Osteoblast (primary cell): Measurements from ENCODE around the gene MALRD1. TPM values are rescaled to one million over a fixed set of nuclear protein-coding genes. Genes with fewer than 3 reads are reported as not detected.

Experiments used
- DNase-seq: peaks from one replicate; pipeline ENCODE4 v3.0.0; 2011; ENCODE audit warnings: low spot score, mixed read lengths; ENCODE audit not compliant: insufficient read length; ENCODE audit errors: missing footprints
- H2AFZ ChIP-seq: 2 replicates; pipeline ENCODE4 v1.6.0; 2011; ENCODE audit warnings: mild to moderate bottlenecking, low read length
- H3K27ac ChIP-seq: 2 replicates; pipeline ENCODE4 v1.5.1; 2011; ENCODE audit warnings: mild to moderate bottlenecking, low read depth, low read length, moderate library complexity
- H3K27me3 ChIP-seq: 2 replicates; pipeline ENCODE4 v1.6.0; 2012; ENCODE audit warnings: mild to moderate bottlenecking, control low read depth, inconsistent platforms, low read length, moderate library complexity; ENCODE audit not compliant: insufficient read depth
- H3K36me3 ChIP-seq: 2 replicates; pipeline ENCODE4 v1.5.1; 2011; ENCODE audit warnings: mild to moderate bottlenecking, low read length, control low read depth, moderate library complexity; ENCODE audit not compliant: insufficient read depth
- H3K4me1 ChIP-seq: 2 replicates; pipeline ENCODE4 v1.5.1; 2011; ENCODE audit warnings: mild to moderate bottlenecking, low read length, control low read depth, moderate library complexity; ENCODE audit not compliant: insufficient read depth
- H3K4me2 ChIP-seq: 2 replicates; pipeline ENCODE4 v1.6.0; 2011; ENCODE audit warnings: mild to moderate bottlenecking, low read length; ENCODE audit not compliant: insufficient read depth
- H3K4me3 ChIP-seq: fragments of 200-600 bp; sonication (generic); 3 replicates; pipeline ENCODE4 v1.5.1; 2012; ENCODE audit warnings: mild to moderate bottlenecking, low read length, inconsistent platforms; ENCODE audit not compliant: insufficient read depth
- H3K79me2 ChIP-seq: 2 replicates; pipeline ENCODE4 v1.6.0; 2012; ENCODE audit warnings: mild to moderate bottlenecking, low read length, control low read depth, inconsistent platforms; ENCODE audit not compliant: insufficient read depth
- H3K9me3 ChIP-seq: 2 replicates; pipeline ENCODE4 v1.5.1; 2011; ENCODE audit warnings: low read depth, low read length, control low read depth
- H4K20me1 ChIP-seq: 2 replicates; pipeline ENCODE4 v1.6.0; 2012; ENCODE audit warnings: mild to moderate bottlenecking, low read length, control low read depth; ENCODE audit not compliant: insufficient read depth
- total RNA-seq: library from RNA; depleted of rRNA; stranded (reverse); fragments of >200 nt; gene quantifications from 2 replicates; pipeline ENCODE4 v1.2.3, GENCODE V29; 2012
- TF ChIP-seq, protein P1 (sequence below): IDR thresholded peaks from 2 replicates; pipeline ENCODE4 v1.5.1; 2011; ENCODE audit warnings: mild to moderate bottlenecking, low read depth, low read length, moderate library complexity; ENCODE audit errors: extremely low read depth

The MALRD1 gene
- total RNA-seq, 1 donor = 2.9 TPM

DNA sequence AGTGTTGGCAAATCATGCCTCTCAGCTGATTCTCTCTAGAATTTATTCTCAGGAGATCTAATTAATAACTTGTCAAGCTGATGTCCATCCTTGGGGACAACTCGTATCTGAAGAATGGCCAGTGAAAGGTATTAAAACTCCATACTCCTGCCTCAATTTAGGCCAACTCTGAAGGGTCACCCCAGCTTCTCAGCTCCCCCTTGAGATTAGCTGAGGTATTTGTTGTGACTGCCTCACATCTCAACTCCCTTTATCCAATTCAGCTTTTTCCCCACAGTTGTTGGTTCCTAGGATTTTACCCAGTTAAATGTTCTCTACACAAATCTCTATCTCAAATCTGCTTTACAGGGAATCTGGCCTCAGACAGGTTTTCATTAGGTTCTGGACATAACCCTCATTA lies 182.4 kb downstream of the MALRD1 start:
- H3K27ac ChIP-seq = no peak overlapping the region
- no peaks in the 10 kb centered on the region for H3K9me3 ChIP-seq
- H3K4me3 ChIP-seq = no peak overlapping the region
- TF ChIP-seq, protein P1, sequence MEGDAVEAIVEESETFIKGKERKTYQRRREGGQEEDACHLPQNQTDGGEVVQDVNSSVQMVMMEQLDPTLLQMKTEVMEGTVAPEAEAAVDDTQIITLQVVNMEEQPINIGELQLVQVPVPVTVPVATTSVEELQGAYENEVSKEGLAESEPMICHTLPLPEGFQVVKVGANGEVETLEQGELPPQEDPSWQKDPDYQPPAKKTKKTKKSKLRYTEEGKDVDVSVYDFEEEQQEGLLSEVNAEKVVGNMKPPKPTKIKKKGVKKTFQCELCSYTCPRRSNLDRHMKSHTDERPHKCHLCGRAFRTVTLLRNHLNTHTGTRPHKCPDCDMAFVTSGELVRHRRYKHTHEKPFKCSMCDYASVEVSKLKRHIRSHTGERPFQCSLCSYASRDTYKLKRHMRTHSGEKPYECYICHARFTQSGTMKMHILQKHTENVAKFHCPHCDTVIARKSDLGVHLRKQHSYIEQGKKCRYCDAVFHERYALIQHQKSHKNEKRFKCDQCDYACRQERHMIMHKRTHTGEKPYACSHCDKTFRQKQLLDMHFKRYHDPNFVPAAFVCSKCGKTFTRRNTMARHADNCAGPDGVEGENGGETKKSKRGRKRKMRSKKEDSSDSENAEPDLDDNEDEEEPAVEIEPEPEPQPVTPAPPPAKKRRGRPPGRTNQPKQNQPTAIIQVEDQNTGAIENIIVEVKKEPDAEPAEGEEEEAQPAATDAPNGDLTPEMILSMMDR = no peak
- no peaks in the 10 kb centered on the region for H3K36me3 ChIP-seq
- no peak overlapping the region for H2AFZ ChIP-seq
- no peak for DNase-seq
- no peaks in the 10 kb centered on the region for H3K27me3 ChIP-seq
- H3K79me2 ChIP-seq = no peaks in the 10 kb centered on the region
- no peak overlapping the region for H3K4me2 ChIP-seq
- H4K20me1 ChIP-seq = no peaks in the 10 kb centered on the region
- no peaks in the 10 kb centered on the region for H3K4me1 ChIP-seq

DNA sequence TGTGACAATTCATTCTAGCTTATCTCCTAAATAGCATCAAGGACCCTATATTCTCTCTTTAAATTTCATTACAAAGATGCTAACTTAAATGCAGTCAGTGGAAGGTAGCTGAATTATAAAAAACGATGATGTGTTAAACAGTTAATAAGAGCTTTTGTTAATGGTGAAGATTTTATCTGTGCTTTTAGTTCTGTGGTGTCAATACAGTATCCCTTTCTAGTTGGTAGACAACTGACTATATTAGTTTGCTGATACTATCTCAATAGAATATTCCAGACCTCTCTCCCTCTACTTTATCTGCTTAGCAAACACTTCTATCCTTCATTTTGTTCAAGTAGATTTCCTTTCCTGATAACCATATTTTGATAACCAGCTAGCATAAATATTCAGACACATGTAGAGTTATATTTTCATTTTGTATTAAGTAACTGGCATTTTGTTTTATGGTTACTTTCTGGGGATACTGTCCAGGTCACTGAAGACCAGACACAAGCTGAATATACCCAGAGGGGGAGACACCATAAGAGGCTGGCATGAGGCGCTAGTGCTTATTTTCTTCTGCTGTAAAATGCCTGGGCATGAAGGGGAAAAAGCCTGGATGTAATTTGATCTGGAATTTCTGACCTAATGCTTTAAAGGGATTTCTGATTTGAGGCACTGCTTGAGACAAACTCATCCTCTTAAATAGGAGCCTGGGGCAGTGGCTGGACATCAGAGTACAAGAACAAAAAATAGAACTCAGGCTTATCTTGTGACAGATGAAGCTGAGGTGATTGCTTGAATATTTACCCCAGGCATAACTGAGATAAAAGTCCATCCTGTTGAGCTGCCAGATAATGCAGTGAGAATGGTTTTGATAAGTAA lies 197.5 kb downstream of the MALRD1 start:
- Histone ChIP-seq H3K79me2 (no peaks in the 10 kb centered on the region), H3K4me2 (no peak overlapping the region), H2AFZ (no peak overlapping the region), H4K20me1 (no peaks in the 10 kb centered on the region), H3K4me1 (no peaks in the 10 kb centered on the region), H3K27me3 (no peaks in the 10 kb centered on the region), H3K27ac (no peak overlapping the region), H3K9me3 (no peaks in the 10 kb centered on the region), H3K4me3 (no peak overlapping the region), H3K36me3 (no peaks in the 10 kb centered on the region)
- TF ChIP-seq, protein P1 = no peak
- no peak for DNase-seq

DNA sequence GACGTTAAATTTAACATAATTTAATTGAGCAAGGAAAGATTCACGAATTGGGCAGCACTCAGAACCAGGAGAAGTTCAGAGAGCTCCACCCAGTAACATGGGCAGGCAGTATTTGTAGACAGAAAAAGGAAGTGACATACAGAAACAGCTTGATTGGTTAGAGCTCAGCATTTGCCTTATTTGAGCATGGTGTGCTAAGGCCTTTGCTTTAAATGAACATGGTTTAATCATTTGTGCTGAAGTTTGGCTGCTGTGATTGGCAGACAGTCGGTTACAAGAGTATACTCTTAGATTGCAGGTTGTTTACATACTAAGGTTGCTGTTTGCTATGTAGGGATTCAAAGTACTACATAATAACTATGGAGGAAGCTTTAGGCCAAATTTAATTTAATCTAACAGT lies 199.2 kb downstream of the MALRD1 start:
- Histone ChIP-seq H2AFZ (no peak overlapping the region), H4K20me1 (no peaks in the 10 kb centered on the region), H3K36me3 (no peaks in the 10 kb centered on the region), H3K79me2 (no peaks in the 10 kb centered on the region), H3K9me3 (no peaks in the 10 kb centered on the region), H3K27ac (no peak overlapping the region), H3K4me2 (no peak overlapping the region), H3K4me3 (no peak overlapping the region), H3K27me3 (no peaks in the 10 kb centered on the region), H3K4me1 (no peaks in the 10 kb centered on the region)
- TF ChIP-seq, protein P1 = no peak
- no peak for DNase-seq

DNA sequence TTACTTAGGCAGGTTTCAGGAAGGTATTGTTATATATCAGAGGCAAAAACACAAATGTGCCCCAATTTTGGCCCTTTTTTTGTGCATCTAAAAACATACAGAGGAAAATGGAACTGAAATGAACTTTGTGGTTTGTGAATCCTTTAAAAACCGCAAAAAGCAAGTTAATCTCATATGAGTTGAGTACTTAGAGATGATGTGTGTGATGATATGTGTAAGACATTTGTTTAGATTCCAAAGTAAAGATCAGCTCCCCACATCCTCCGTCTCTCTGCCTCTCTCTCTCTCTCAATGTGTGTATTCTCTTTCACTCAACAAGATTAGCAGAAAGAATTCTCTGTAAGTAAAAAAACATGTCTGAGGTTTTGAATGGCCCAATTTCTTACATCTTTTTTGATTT lies 201.9 kb downstream of the MALRD1 start:
- Histone ChIP-seq H2AFZ (no peak overlapping the region), H3K27ac (no peak overlapping the region), H3K4me3 (no peak overlapping the region), H3K27me3 (no peaks in the 10 kb centered on the region), H3K79me2 (no peaks in the 10 kb centered on the region), H3K36me3 (no peaks in the 10 kb centered on the region), H3K9me3 (no peaks in the 10 kb centered on the region), H3K4me1 (no peaks in the 10 kb centered on the region), H4K20me1 (no peaks in the 10 kb centered on the region), H3K4me2 (no peak overlapping the region)
- DNase-seq = peak; percentile 1
- TF ChIP-seq, protein P1 = no peak
